ENCODE data around the gene EHD4.

DNA sequence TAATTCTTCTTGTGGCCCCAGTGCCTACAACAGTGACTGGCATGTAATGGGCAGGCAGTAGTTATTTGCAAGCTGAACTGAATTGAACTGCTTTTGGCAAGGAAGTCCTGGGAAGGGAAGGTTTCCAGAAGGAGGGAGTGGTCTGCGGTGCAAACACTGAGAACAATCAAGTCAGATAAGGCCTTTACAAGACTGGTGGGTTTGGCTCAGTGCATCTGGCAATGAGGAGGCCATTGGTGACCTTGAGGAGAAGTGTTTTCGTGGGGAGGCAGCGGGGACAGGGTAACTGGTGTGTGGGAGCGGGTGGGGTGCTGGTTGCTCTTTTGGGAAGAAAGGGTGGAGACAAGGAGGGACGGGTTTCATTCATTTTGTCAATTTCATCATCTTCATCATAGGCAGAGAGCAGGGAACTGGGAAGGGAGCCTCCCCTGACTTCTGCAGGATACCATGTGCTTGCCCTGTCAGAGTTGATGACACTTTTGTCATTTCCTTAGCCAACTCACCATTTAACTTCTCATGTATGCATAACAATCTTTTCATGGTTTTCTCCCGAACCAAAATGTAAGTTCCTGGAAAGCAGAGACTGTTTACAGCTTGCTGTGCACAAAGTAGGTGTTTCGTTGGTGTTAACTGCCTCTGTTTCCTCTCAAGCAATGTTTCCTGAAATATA, 8.4 kb upstream of the EHD4 start:
- no peak for TF ChIP-seq SIN3A (IDR thresholded peaks at IDR 0.05; ENCODE audit: borderline replicate concordance, insufficient read depth, low read length)
- no peak for TF ChIP-seq TAF1 (IDR thresholded peaks at IDR 0.05; ENCODE audit: borderline replicate concordance, insufficient read depth, low read length)

Data from PFSK-1 (cell line).